ENCODE results near the gene KLHL25. TPM values are rescaled to one million over a fixed set of nuclear protein-coding genes. Genes with fewer than 3 reads are reported as not detected.

Gene KLHL25
- total RNA-seq, 1 experiment from 2014 or later = 18.4 TPM

DNA sequence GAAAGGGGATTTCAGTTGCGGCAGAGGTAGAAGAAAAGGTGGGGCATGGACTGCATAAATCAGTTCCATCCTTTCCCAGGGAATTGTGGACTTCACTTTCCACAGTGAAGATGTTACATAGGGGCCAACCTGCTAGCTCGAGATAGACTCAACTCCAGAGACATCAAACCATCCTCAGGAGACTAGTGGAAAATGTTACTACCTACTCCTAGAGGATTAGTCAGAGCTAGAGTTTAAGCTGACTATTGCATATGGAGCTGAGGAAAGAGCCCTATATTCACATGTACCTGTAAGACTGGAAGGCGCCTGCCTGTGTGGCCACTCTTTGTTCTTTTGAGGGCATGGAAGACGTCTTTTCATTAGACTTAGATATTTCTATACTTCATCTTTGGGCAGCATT is 69.2 kb downstream of the KLHL25 start:
- Histone ChIP-seq H4K5ac (ENCODE audit: insufficient read length, low read depth, low read length) (no peak overlapping the region), H2AFZ (ENCODE audit: low read length) (no peak overlapping the region), H3K56ac (ENCODE audit: insufficient read length, low read depth, low read length) (no peak overlapping the region), H3K4me2 (ENCODE audit: insufficient read depth, insufficient read length, low read length) (no peak overlapping the region), H4K20me1 (ENCODE audit: control insufficient read depth, insufficient read depth, insufficient read length) (no peaks in the 10 kb centered on the region), H2AK5ac (ENCODE audit: insufficient read length, low read length) (no peak overlapping the region), H4K91ac (ENCODE audit: insufficient read length, low read depth, low read length) (no peak overlapping the region), H3K4me1 (ENCODE audit: insufficient read depth, low read length) (no peaks in the 10 kb centered on the region), H3K27me3 (ENCODE audit: insufficient read depth, low read length) (no peaks in the 10 kb centered on the region), H3K9me3 (ENCODE audit: control insufficient read depth, low read depth, low read length) (no peaks in the 10 kb centered on the region), H2BK20ac (ENCODE audit: low read depth, low read length, poor library complexity, severe bottlenecking) (no peak overlapping the region), H3K14ac (ENCODE audit: insufficient read depth, low read length) (no peak overlapping the region), H3K79me2 (ENCODE audit: insufficient read depth, low read length) (no peaks in the 10 kb centered on the region), H3K23me2 (ENCODE audit: insufficient read length, low read depth, low read length, poor library complexity, severe bottlenecking) (no peaks in the 10 kb centered on the region), H2BK5ac (ENCODE audit: insufficient read length, low read length) (no peak overlapping the region), H3K9ac (ENCODE audit: extremely low read depth, insufficient read length, low read length) (no peak overlapping the region), H2BK15ac (ENCODE audit: low read depth, low read length) (no peak overlapping the region), H3T11ph (ENCODE audit: low read length) (no peak overlapping the region), H3K27ac (ENCODE audit: insufficient read length, low read depth, low read length) (no peak overlapping the region), H4K8ac (replicated peaks; ENCODE audit: insufficient read length, low read depth, low read length) (no peak overlapping the region), H3K18ac (ENCODE audit: insufficient read length, low read depth, low read length) (no peak overlapping the region), H3K23ac (ENCODE audit: insufficient read length, low read depth, low read length) (no peak overlapping the region), H2BK120ac (ENCODE audit: low read depth, low read length, poor library complexity, severe bottlenecking) (no peak overlapping the region), H3K79me1 (ENCODE audit: insufficient read depth, low read depth, low read length, poor library complexity, severe bottlenecking) (no peaks in the 10 kb centered on the region), H2BK12ac (ENCODE audit: insufficient read length, low read depth, low read length) (no peak overlapping the region), H3K4ac (ENCODE audit: low read depth, low read length) (no peak overlapping the region)
- DNase-seq = no peak
- WGBS (ENCODE audit: extremely low coverage, insufficient read length, low lambda C conversion rate) = no CpG with 5 or more reads among the region's 4 CpGs
- no peaks in the 10 kb centered on the region for H3K4me1 Mint-ChIP-seq
- peaks cover 3 to 43% (median 27%) of the 10 kb centered on the region in 3 experiments for H3K36me3 Mint-ChIP-seq (ENCODE audit: insufficient read depth in 1 of 3, low read depth in 3 of 3)
- H3K9me3 Mint-ChIP-seq = no peaks in the 10 kb centered on the region
- H3K27me3 Mint-ChIP-seq (ENCODE audit: low read depth) = no peaks in the 10 kb centered on the region
- no peak overlapping the region for H3K27ac Mint-ChIP-seq
- H3K4me3 Mint-ChIP-seq = no peak overlapping the region
- TF ChIP-seq, protein P1, sequence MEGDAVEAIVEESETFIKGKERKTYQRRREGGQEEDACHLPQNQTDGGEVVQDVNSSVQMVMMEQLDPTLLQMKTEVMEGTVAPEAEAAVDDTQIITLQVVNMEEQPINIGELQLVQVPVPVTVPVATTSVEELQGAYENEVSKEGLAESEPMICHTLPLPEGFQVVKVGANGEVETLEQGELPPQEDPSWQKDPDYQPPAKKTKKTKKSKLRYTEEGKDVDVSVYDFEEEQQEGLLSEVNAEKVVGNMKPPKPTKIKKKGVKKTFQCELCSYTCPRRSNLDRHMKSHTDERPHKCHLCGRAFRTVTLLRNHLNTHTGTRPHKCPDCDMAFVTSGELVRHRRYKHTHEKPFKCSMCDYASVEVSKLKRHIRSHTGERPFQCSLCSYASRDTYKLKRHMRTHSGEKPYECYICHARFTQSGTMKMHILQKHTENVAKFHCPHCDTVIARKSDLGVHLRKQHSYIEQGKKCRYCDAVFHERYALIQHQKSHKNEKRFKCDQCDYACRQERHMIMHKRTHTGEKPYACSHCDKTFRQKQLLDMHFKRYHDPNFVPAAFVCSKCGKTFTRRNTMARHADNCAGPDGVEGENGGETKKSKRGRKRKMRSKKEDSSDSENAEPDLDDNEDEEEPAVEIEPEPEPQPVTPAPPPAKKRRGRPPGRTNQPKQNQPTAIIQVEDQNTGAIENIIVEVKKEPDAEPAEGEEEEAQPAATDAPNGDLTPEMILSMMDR (conservative IDR thresholded peaks at IDR 0.05) = no peak
